ENCODE data around the gene CERK. TPM values are rescaled to one million over a fixed set of nuclear protein-coding genes. Genes with fewer than 3 reads are reported as not detected.

Gene CERK
- total and polyA plus RNA-seq, 7 donors: 13.0 to 38.1 (median 26.9) TPM

DNA sequence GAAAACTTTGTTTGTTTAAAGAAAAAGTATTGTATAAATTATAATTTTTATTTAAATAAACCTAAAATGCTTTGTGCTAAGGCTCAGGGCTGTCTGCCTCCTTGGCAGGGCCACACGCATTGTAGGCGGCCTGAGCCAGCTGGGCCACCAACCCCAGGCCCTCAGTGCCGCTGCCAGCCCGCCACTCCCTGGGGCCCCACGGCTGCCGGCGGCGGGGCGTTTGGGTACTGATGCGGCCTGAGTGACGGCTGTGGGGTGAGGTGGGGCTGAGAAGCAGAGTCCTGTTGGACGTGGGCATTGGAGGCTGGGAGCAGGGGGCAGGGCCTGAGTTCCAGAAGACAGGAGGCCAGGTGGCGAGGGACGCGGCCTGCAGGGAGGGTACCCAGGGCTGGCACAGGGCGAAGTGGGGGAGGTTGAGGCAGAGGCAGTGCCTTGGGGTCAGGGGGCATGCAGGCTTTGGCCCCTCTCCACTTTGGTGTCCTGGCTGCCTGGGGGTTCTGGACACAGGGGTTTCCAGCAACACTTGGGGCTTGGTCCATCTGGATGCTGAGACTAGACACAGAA is 58.3 kb downstream of the CERK start:
- H3K9me3 ChIP-seq: no peaks in the 10 kb centered on the region
- intact Hi-C loops (cut with DNase I): loop anchor here in 1 of 2 donors (5.0 kb wide), 1 partner anchor 117 kb away; no protein-coding TSS in a partner anchor
- H3K36me3 ChIP-seq (ENCODE audit: insufficient read depth in 1 of 2, low read depth in 1 of 2): peaks cover 0 to 30% of the 10 kb centered on the region in 2 donors
- peaks cover 11% of the 10 kb centered on the region for H3K4me1 ChIP-seq
- H3K27ac ChIP-seq: no peak overlapping the region
- no peak for DNase-seq
- 60 to 80% (median 67%) methylated on average over 16 of the region's 16 CpGs for WGBS, 3 donors
- TF ChIP-seq CTCF (IDR thresholded peaks at IDR 0.05): no peak
- H3K4me3 ChIP-seq: no peak overlapping the region
- H3K27me3 ChIP-seq (ENCODE audit: insufficient read depth in 3 of 3, low read length in 2 of 3): no peaks in the 10 kb centered on the region
- ATAC-seq: no peak

- Histone ChIP-seq H3K4me3 (no peak overlapping the region), H3K27ac (no peak overlapping the region), H3K36me3 (ENCODE audit: insufficient read depth in 1 of 2, low read depth in 1 of 2) (peaks cover 0 to 29% of the 10 kb centered on the region in 2 donors), H3K4me1 (peaks cover 11% of the 10 kb centered on the region), H3K9me3 (no peaks in the 10 kb centered on the region), H3K27me3 (ENCODE audit: insufficient read depth in 3 of 3, low read length in 2 of 3) (no peaks in the 10 kb centered on the region)
- intact Hi-C loops (cut with DNase I): loop anchor here in 1 of 2 donors (5.0 kb wide), 1 partner anchor 117 kb away; no protein-coding TSS in a partner anchor
- ATAC-seq (no peak), DNase-seq (no peak)
- no peak for TF ChIP-seq CTCF (IDR thresholded peaks at IDR 0.05)
- whole genome bisulfite sequencing, 3 donors: 78 to 82% (median 79%) methylated on average over 42 to 44 of the region's 44 CpGs
Measured at GRCh38 chr22:46678785-46679700, 59.0 kb downstream of the CERK start.

DNA sequence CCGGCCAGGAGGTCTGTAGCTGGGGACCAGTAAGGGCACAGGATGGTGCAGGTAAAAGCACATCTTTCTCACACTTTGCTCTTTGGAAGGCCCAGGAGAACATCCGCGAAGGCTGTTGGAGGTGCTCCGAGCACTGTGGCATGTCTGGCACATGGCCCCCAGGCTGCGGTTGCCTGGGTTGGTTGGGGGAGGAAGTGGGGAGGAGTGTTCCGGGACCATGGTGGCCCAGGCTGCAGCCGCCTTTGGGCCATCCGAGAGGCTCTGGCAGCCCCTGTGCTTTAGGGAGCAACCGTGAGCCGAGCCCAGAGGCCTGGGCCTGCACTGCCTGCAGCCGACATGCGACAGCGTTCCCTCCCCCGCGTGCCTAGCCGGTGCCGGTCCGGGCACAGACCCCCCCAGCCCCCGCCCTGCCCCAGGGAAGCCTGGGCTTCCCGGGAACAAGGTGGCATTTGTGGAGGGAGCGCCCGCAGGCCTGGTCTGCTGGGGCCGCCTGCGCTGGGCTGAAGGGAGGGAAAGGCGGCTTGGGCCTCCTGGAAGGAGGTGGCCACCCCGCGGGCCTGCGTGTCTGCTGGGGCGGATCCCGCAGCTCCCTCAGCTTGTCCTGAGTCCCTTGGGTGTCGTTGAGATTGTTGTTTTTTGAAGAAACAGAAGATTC is 59.9 kb downstream of the CERK start:
- ATAC-seq: no peak
- peaks cover 11% of the 10 kb centered on the region for H3K4me1 ChIP-seq
- H3K36me3 ChIP-seq (ENCODE audit: insufficient read depth in 1 of 2, low read depth in 1 of 2): peaks cover 0 to 36% of the 10 kb centered on the region in 2 donors
- DNase-seq: no peak
- no peak for TF ChIP-seq CTCF (IDR thresholded peaks at IDR 0.05)
- no peaks in the 10 kb centered on the region for H3K9me3 ChIP-seq
- intact Hi-C loops (cut with DNase I): loop anchor here in 1 of 2 donors (5.0 kb wide), 1 partner anchor 116 kb away; no protein-coding TSS in a partner anchor
- no peaks in the 10 kb centered on the region for H3K27me3 ChIP-seq (ENCODE audit: insufficient read depth in 3 of 3, low read length in 2 of 3)
- 82 to 89% (median 89%) methylated on average over 30 to 31 of the region's 31 CpGs for WGBS, 3 donors
- peak overlapping the region; percentile 60 for H3K27ac ChIP-seq
- no peak overlapping the region for H3K4me3 ChIP-seq

DNA sequence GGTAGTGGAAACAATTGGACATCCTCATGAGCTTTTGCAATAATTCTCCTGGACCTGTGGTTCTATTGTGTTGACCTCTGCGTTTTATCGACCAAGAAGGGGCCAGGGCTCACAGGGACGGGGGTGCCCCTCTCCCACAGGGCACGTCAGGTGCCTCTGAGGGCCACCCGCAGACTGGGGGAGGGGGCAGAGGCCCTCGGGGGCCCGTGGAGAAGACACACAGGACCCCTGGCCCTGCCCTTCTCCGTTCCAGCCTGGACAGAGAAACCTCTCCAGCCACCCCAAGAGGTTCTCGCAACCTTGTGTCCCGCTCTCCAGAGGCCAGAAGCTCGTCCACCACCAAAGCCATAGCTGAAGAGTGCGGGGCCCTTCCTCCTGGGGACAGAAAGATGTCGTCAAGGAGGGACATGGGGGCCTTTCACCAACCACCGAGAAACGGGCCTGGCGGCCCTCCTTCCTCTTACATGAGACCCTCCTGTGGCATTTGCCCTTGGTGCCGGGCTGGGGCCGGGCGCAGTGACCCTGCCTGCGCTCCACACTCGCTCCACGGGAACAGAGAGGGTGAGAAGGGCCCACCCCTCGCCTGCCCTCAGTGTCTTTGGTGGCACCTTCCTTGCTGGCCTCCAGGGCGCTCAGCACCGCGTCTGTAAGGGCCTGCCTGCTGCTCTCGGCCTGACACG is 60.6 kb downstream of the CERK start:
- H3K4me3 ChIP-seq: no peak overlapping the region
- TF ChIP-seq CTCF (IDR thresholded peaks at IDR 0.05): no peak
- intact Hi-C loops (cut with DNase I): loop anchor here in 1 of 2 donors (5.0 kb wide), 1 partner anchor 115 kb away; no protein-coding TSS in a partner anchor
- no peak for ATAC-seq
- peak overlapping the region; percentile 60 for H3K27ac ChIP-seq
- 88 to 96% (median 92%) methylated on average over 27 to 28 of the region's 28 CpGs for WGBS, 3 donors
- no peak for DNase-seq
- no peaks in the 10 kb centered on the region for H3K9me3 ChIP-seq
- no peaks in the 10 kb centered on the region for H3K27me3 ChIP-seq (ENCODE audit: insufficient read depth in 3 of 3, low read length in 2 of 3)
- peaks cover 0 to 40% of the 10 kb centered on the region in 2 donors for H3K36me3 ChIP-seq (ENCODE audit: insufficient read depth in 1 of 2, low read depth in 1 of 2)
- peaks cover 11% of the 10 kb centered on the region for H3K4me1 ChIP-seq

Measured in psoas muscle (tissue), 8 donors.